HG03571 (cell line): Measurements from ENCODE around the gene C2CD2.

Source experiments
- ATAC-seq: cut with Tn5 transposase; IDR thresholded peaks from one replicate; pipeline ENCODE4 v1.9.1; 2021; ENCODE audit not compliant: unreplicated experiment

The C2CD2 gene

GRCh38 chr21:41848958-41849580, 104.7 kb downstream of the C2CD2 start:
- ATAC-seq: no peak

- no peak for ATAC-seq
Observed at GRCh38 chr21:41848533-41848932, 105.3 kb downstream of the C2CD2 start.

- no peak for ATAC-seq
Observed at GRCh38 chr21:41847066-41847804, 106.6 kb downstream of the C2CD2 start.

- no peak for ATAC-seq
Observed at GRCh38 chr21:41846536-41846935, 107.3 kb downstream of the C2CD2 start.

- ATAC-seq: no peak
Observed at GRCh38 chr21:41846033-41846317, 107.8 kb downstream of the C2CD2 start.

- ATAC-seq: no peak
Observed at GRCh38 chr21:41845310-41846032, 108.3 kb downstream of the C2CD2 start.

- no peak for ATAC-seq
Observed at GRCh38 chr21:41843584-41843983, 110.2 kb downstream of the C2CD2 start.

GRCh38 chr21:41840880-41841279, 112.9 kb downstream of the C2CD2 start:
- ATAC-seq: no peak

- no peak for ATAC-seq
Observed at GRCh38 chr21:41839387-41840000, 114.3 kb downstream of the C2CD2 start.

GRCh38 chr21:41837756-41838297, 116.0 kb downstream of the C2CD2 start:
- no peak for ATAC-seq

GRCh38 chr21:41836166-41837015, 117.4 kb downstream of the C2CD2 start:
- no peak for ATAC-seq

- ATAC-seq: no peak
Observed at GRCh38 chr21:41835711-41836154, 118.1 kb downstream of the C2CD2 start.
